Suprapubic skin (tissue), 3 donors: ENCODE measurements around the gene SBNO2.

ENCODE experiments used
- CTCF ChIP-seq, 2 donors: fragments of 200-600 bp in 1 of 2; fragments of 450-650 bp in 1 of 2; sonication (generic) in 1 of 2; IDR thresholded peaks; one replicate each; pipeline ENCODE4 v1.5.1; 2016 to 2019; ENCODE audit warnings: antibody characterized with exemption in 2 of 2, mild to moderate bottlenecking in 1 of 2, moderate library complexity in 1 of 2
- POLR2AphosphoS5 ChIP-seq, 3 donors: sonication (generic); formaldehyde crosslinking; IDR thresholded peaks; one replicate each; pipeline ENCODE4 v1.6.1; 2017; ENCODE audit warnings: antibody characterized with exemption in 3 of 3

GRCh38 chr19:1103132-1103707 lies 70.8 kb downstream of the SBNO2 start:
- no peak for TF ChIP-seq POLR2AphosphoS5 (IDR thresholded peaks at IDR 0.05)
- TF ChIP-seq CTCF (IDR thresholded peaks at IDR 0.05): no peak
